Fibroblast of skin of left quadriceps (primary cell): ENCODE measurements around the gene EXTL1.

Experiments
- DNase-seq, 2 experiments: peaks; one replicate each; pipeline ENCODE4 v3.0.0-alpha.2; 2013; ENCODE audit warnings: low read depth in 2 of 2

EXTL1 gene

GRCh38 chr1:26025060-26025459 lies 3.5 kb downstream of the EXTL1 start:
- no peak for DNase-seq

- DNase-seq, result no peak
These were observed 3.9 kb downstream of the EXTL1 start for GRCh38 chr1:26025517-26025916.

- no peak for DNase-seq
These were observed 6.3 kb downstream of the EXTL1 start for GRCh38 chr1:26027716-26028489.

- DNase-seq, result no peak
These were observed 7.0 kb downstream of the EXTL1 start for GRCh38 chr1:26028490-26028980.

GRCh38 chr1:26029054-26029863 lies 7.7 kb downstream of the EXTL1 start:
- DNase-seq, result no peak

GRCh38 chr1:26029864-26030481 lies 8.4 kb downstream of the EXTL1 start:
- no peak for DNase-seq

GRCh38 chr1:26031196-26031595 lies 9.6 kb downstream of the EXTL1 start:
- DNase-seq, result no peak

GRCh38 chr1:26031611-26032220 lies 10.1 kb downstream of the EXTL1 start:
- peak; percentile 48 to 53 for DNase-seq

- DNase-seq, result no peak
These were observed 11.2 kb downstream of the EXTL1 start for GRCh38 chr1:26032656-26033357.

- DNase-seq, result no peak
These were observed 13.1 kb downstream of the EXTL1 start for GRCh38 chr1:26034504-26035202.

GRCh38 chr1:26035203-26035958 lies 13.8 kb downstream of the EXTL1 start:
- DNase-seq, result peak; percentile 72 to 79

GRCh38 chr1:26035959-26036755 lies 14.6 kb downstream of the EXTL1 start:
- no peak for DNase-seq

GRCh38 chr1:26036756-26037281 lies 15.2 kb downstream of the EXTL1 start:
- DNase-seq, result no peak

- no peak for DNase-seq
These were observed 16.3 kb downstream of the EXTL1 start for GRCh38 chr1:26037904-26038303.

GRCh38 chr1:26038477-26038876 lies 16.9 kb downstream of the EXTL1 start:
- no peak for DNase-seq

- DNase-seq, result no peak
These were observed 17.3 kb downstream of the EXTL1 start for GRCh38 chr1:26038904-26039303.

- DNase-seq, result no peak
These were observed 19.8 kb downstream of the EXTL1 start for GRCh38 chr1:26041401-26041800.

- no peak for DNase-seq
These were observed 20.4 kb downstream of the EXTL1 start for GRCh38 chr1:26041978-26042377.

- DNase-seq, result no peak
These were observed 22.2 kb downstream of the EXTL1 start for GRCh38 chr1:26043765-26044164.
